ENCODE data around the gene SGPL1.

The SGPL1 gene

GRCh38 chr10:70921285-70921684 lies 105.5 kb downstream of the SGPL1 start:
- DNase-seq (ENCODE audit: low read depth in 2 of 2): no peak

- no peak for DNase-seq (ENCODE audit: low read depth in 2 of 2)
Measured at GRCh38 chr10:70923696-70924095, 107.9 kb downstream of the SGPL1 start.

DNA sequence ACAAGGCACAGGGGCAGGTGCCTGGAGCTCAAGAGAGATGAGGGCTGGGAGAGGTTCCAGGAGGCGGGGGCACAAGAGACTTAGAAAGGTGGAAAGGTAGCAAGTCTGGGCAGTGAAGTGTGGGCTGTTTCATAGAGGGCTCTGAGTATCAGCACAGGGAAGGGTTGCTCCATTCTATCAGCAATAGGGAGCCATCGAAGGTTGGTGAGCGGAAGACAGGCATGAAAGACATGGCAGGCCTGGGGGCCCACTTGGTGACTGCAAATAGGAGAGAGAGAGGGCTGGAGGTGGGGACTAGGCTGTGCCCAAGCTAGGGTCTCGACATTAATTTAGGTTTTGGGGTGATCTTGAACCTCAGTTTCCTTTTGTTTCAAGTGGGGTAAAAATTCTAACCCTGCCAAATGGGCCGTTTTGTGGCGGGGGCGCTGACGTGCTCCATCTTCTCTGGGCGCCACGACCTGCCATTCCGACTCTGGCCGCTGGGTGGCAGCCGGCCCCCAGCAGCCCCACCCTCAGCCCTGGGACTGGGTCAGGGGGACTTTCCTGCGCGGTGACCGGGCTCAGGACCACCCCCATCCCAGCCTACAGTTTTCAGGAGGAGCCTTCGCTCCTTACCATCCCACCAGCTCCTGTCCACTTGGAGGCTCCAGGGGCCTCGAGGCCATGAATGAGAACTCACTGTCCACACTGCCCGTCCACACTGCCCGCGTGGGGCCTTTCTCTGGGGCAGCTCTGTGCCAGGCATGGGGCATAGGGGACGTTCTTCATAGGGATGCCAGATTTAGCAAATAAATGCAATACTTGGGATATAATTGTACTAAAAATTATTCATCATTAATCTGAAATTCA lies 109.9 kb downstream of the SGPL1 start:
- DNase-seq (ENCODE audit: low read depth in 2 of 2): peak in 1 of 2 donors; percentile 7

- DNase-seq (ENCODE audit: low read depth in 2 of 2): no peak
Measured at GRCh38 chr10:70926226-70927000, 110.7 kb downstream of the SGPL1 start.

DNA sequence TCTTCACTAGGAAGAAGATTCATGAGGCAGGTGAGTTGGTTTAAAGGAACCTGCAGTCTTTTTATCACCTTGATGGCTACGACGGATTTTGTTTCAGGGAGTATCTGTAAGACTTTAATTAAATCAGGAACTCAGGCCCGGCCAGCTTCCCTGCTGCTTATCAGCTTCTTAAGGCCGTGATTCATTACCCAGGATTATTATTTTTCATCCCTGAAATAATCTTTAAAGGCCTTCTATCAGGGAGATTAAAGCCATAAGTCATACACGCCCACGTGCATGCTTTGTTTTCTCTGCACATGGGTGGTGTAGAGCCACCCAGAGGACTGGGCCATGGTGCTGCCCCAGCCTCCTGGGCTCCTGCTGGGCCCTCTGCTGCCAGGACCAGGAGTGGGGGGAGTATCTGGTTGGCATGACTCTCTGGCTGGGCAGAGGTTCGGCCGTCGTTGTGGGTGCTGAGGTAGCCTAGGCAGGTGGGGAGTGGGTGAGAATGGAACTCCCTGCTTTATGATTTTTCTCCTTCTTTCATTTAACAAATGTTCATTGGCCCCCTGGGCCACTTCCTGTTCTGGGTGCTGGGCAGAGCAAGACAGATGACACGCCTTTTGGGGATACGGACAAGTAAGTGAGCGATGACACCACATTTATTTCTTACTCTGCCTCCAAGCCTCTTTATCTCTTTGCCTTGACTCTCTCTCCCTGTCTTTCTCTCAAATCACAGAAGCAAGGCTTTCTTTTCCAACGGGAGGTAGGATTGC lies 111.6 kb downstream of the SGPL1 start:
- DNase-seq (ENCODE audit: low read depth in 2 of 2): no peak

DNA sequence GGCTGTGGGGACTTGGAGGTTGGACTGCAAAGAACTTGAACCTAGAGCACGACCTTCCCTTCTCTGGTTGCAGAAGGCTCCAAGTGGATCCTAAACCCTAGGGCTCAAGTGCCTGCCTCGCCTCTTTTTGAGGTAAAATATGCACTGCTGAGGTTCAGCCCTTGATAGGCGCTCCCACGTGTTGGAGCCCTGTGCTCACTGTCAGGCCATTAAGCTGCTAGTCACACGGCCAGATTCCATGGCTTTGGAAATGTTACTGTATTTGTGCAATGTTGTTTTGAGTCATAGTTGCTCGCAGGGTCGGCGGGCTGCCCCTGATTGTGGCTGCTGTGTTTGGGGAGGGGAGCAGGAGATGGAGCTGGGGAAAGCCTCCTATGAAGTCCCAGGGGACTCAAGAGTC lies 112.4 kb downstream of the SGPL1 start:
- no peak for DNase-seq (ENCODE audit: low read depth in 2 of 2)

DNA sequence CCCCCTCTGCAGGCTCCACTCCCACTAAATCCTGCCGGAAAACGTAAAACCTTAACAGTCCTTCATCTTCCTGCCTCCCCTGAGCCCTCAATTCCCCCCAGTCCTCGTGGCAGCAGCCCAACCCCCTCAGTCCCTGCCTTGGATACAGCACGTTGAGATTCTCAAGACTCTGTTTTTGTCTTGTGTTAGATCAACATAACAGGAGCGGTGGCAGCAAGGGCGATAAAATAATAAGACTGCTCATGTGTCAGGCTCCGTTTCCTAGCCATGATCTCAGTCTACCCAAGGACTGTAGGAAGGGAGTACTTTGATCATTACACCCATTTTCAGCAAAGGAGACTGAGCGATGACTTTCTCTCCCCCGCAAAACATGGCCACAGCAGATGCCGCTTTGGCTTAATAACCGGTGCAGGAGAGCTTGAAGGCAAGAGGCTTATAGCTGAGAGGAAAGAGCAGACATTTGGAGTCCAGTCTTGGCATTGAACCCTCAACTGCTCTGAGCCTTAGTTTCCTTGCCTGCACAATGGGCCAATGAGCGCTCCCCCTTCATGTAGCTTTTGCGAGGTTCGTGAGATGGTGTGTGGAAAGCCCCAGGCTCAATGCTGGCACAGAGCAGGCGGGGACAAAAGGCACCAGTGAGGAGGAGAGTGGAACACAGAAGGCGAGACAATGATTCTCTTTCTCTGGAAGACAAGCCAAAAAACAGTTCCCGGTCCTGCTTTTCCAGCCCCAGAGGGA lies 114.7 kb downstream of the SGPL1 start:
- DNase-seq (ENCODE audit: low read depth in 2 of 2): no peak
